ENCODE data around the gene DLG1. TPM values are rescaled to one million over a fixed set of nuclear protein-coding genes. Genes with fewer than 3 reads are reported as not detected.

Gene DLG1
- total RNA-seq, 1 experiment from 2014 or later: 127 TPM

DNA sequence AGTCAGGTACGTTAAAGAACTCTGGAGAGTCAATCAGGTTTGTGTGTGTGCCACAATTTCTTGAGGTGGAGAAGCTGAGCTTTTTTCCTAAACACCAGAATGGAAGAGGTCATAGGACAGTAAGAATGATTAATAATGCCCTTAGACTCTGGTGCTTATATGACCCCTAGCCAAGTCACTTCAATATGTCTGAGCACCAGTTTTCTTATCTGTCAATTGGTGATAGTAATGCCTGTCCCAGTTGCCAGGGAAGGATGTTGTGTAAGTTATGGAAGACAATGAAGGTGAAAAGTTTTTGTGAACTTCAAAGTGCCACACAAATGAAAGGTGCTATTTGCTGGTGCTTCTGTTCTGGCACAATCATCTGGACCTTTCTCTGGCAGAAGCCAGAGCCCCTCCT lies 22.2 kb upstream of the DLG1 start:
- CTCF ChIA-PET: no interaction called here
- intact Hi-C loops (cut with micrococcal nuclease; ENCODE audit: unreplicated experiment): no loop called here
- Mint-ChIP-seq H3K27ac (ENCODE audit: unreplicated experiment) (no peak overlapping the region), H3K9me3 (ENCODE audit: low read depth, unreplicated experiment) (no peaks in the 10 kb centered on the region), H3K4me1 (ENCODE audit: low read depth, unreplicated experiment) (peaks cover 10% of the 10 kb centered on the region), H3K4me3 (ENCODE audit: low read depth, unreplicated experiment) (no peak overlapping the region), H3K27me3 (ENCODE audit: unreplicated experiment) (no peaks in the 10 kb centered on the region), H3K36me3 (ENCODE audit: insufficient read depth, unreplicated experiment) (no peaks in the 10 kb centered on the region)
- no TSS peak for BruUV-seq (replicated peaks)
- DNase-seq: no peak
- TF ChIP-seq CTCF (IDR thresholded peaks at IDR 0.05; ENCODE audit: unreplicated experiment): no peak

DNA sequence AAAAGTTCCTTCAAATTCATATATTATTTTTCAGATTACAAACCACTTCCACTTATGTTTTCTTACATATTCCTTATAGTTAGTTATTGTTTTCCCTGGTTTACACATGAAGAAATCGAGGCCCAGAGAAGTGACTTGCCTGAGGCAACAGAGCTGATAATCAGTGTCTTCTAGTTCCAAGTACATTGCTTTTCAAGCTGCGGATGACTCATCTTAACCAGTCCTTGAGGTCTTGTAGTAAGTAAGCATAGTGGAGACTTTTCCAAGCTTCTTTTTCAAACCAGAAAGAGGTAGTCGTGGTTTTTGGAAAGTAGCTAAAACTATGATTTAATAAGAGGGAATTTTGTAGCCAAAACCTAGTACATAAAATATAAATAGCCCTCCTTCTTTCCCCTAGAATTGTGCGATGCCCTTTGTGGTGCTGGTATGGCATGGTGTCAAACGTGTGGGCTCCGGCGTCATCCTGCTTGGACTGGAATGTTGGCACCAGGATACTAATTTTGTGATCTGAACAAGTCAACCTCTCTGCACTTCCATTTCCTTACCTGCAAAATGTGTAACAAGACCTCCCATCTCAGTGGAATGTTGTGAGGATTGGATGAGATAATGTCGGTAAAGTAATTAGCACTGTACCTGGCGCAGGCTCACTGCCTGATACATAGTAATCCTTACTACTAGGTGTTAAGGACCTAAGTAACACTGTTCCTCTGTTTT lies 19.0 kb upstream of the DLG1 start:
- H3K27ac Mint-ChIP-seq (ENCODE audit: unreplicated experiment): no peak overlapping the region
- intact Hi-C loops (cut with micrococcal nuclease; ENCODE audit: unreplicated experiment): no loop called here
- CTCF ChIA-PET: interaction anchor here (0.6 kb wide), 1 partner anchor 56 kb away, joined by 3 read pairs; no protein-coding TSS in a partner anchor

DNA sequence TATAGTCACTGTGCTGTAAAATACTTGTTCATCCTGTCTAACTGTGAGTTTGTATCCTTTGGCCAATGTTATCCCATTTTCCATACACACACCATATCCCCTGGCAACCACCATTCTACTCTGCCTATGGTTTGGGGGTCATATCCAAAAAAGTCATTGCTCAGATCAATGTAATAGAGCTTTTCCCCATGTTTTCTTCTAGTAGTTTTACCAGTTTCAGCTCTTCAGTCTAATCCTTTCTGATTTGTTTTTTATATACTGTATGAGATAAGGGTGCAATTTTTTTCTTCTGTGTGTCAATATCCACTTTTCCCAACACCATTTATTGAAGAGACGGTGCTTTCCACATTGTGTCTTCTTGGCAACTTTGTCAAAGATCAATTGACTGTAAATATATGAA lies 14.0 kb upstream of the DLG1 start:
- no peaks in the 10 kb centered on the region for H3K27me3 Mint-ChIP-seq (ENCODE audit: unreplicated experiment)
- peaks cover 4% of the 10 kb centered on the region for H3K9me3 Mint-ChIP-seq (ENCODE audit: low read depth, unreplicated experiment)
- no TSS peak for BruUV-seq (replicated peaks)
- intact Hi-C loops (cut with micrococcal nuclease; ENCODE audit: unreplicated experiment): no loop called here
- H3K27ac Mint-ChIP-seq (ENCODE audit: unreplicated experiment): peak overlapping the region; percentile 19
- H3K36me3 Mint-ChIP-seq (ENCODE audit: insufficient read depth, unreplicated experiment): peaks cover 13% of the 10 kb centered on the region
- H3K4me3 Mint-ChIP-seq (ENCODE audit: low read depth, unreplicated experiment): no peak overlapping the region
- peaks cover 49% of the 10 kb centered on the region for H3K4me1 Mint-ChIP-seq (ENCODE audit: low read depth, unreplicated experiment)
- no peak for TF ChIP-seq CTCF (IDR thresholded peaks at IDR 0.05; ENCODE audit: unreplicated experiment)
- CTCF ChIA-PET: interaction anchor here (1.1 kb wide), 1 partner anchor 11 kb away, joined by 4 read pairs; no protein-coding TSS in a partner anchor
- no peak for DNase-seq

More for the DNA sequence above, 19.0 kb upstream of the DLG1 start:
- no peak for DNase-seq
- no peak for TF ChIP-seq CTCF (IDR thresholded peaks at IDR 0.05; ENCODE audit: unreplicated experiment)
- no peak overlapping the region for H3K4me3 Mint-ChIP-seq (ENCODE audit: low read depth, unreplicated experiment)
- peaks cover 16% of the 10 kb centered on the region for H3K4me1 Mint-ChIP-seq (ENCODE audit: low read depth, unreplicated experiment)
- no TSS peak for BruUV-seq (replicated peaks)
- H3K36me3 Mint-ChIP-seq (ENCODE audit: insufficient read depth, unreplicated experiment): no peaks in the 10 kb centered on the region
- peaks cover 2% of the 10 kb centered on the region for H3K9me3 Mint-ChIP-seq (ENCODE audit: low read depth, unreplicated experiment)
- H3K27me3 Mint-ChIP-seq (ENCODE audit: unreplicated experiment): no peaks in the 10 kb centered on the region

GRCh38 chr3:197311591-197311990 lies 13.2 kb upstream of the DLG1 start:
- TF ChIP-seq CTCF (IDR thresholded peaks at IDR 0.05; ENCODE audit: unreplicated experiment): no peak
- Mint-ChIP-seq H3K4me1 (ENCODE audit: low read depth, unreplicated experiment) (peaks cover 47% of the 10 kb centered on the region), H3K27me3 (ENCODE audit: unreplicated experiment) (no peaks in the 10 kb centered on the region), H3K27ac (ENCODE audit: unreplicated experiment) (peak overlapping the region; percentile 81), H3K36me3 (ENCODE audit: insufficient read depth, unreplicated experiment) (peaks cover 14% of the 10 kb centered on the region), H3K9me3 (ENCODE audit: low read depth, unreplicated experiment) (peaks cover 4% of the 10 kb centered on the region), H3K4me3 (ENCODE audit: low read depth, unreplicated experiment) (no peak overlapping the region)
- intact Hi-C loops (cut with micrococcal nuclease; ENCODE audit: unreplicated experiment): no loop called here
- no TSS peak for BruUV-seq (replicated peaks)
- no peak for DNase-seq
- CTCF ChIA-PET: no interaction called here

All from Calu3 (cell line).